GM12891 (cell line): ENCODE measurements around the gene C11orf16.

Experiments used
- DNase-seq: peaks from one replicate; pipeline ENCODE4 v3.0.0; 2011; ENCODE audit warnings: low spot score; ENCODE audit not compliant: insufficient read length
- FAIRE-seq: peaks from 2 replicates; lab custom pipeline; 2011; peaks lifted over from hg19 to GRCh38; lab: Jason Lieb, UNC
- PAX5 ChIP-seq: IDR thresholded peaks from 2 replicates; pipeline ENCODE4 v1.6.1; 2011; ENCODE audit warnings: low read length, moderate library complexity, mild to moderate bottlenecking; ENCODE audit not compliant: insufficient read depth, severe bottlenecking
- POLR2A ChIP-seq: IDR thresholded peaks from 2 replicates; pipeline ENCODE4 v1.6.1; 2011; ENCODE audit warnings: low read depth, low read length, control low read depth
- POLR2AphosphoS5 ChIP-seq: IDR thresholded peaks from 2 replicates; pipeline ENCODE4 v1.6.1; 2011; ENCODE audit warnings: low read depth, low read length, control low read depth
- POU2F2 ChIP-seq: IDR thresholded peaks from 2 replicates; pipeline ENCODE4 v1.6.1; 2011; ENCODE audit warnings: low read depth, mild to moderate bottlenecking, control low read depth, low read length, moderate library complexity
- SPI1 ChIP-seq: IDR thresholded peaks from 2 replicates; pipeline ENCODE4 v1.6.1; 2011; ENCODE audit warnings: low read depth, low read length, control low read depth
- TAF1 ChIP-seq: IDR thresholded peaks from 2 replicates; pipeline ENCODE4 v1.6.1; 2011; ENCODE audit warnings: low read depth, low read length, control low read depth

Gene C11orf16

DNA sequence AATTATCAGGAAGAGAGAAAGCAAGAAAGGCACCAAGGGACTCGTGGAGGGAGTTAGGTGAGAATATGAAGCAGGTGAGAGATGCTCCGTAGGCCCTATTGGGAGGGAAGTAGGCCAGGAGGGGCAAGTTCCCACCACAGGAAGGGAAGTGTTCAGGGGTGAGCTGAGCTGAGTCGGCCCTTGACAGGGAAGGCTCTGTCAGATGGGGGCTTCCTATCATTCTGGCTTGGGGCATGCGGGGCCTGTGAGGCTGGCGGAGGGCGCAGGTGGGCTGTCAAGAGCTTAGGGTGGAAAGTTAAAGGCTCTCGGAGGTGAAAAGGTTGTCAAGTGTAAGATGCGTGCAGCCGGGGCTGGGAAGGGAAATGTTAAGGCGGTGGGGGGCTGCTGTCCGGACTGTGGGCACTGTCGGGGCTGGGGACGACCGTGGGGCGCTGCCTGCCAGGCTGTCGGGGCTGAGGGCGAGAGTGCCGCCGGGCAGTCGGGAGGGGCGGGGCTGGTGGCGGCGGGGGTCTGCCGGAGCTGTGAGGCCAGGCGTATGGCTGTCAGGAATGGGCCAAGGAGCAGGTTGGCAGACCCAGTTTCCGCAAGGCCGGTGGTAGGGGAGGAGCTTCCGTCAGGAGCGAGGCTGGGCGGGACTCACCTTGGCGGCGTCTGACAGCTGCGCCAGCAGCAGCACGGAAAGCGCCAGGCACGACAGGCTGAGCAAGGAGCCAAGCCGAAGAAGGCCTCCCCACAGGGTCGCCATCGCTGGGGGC lies 31.0 kb upstream of the C11orf16 start:
- FAIRE-seq (peak; percentile 28), DNase-seq (peak; percentile 75)
- TF ChIP-seq TAF1, result no peak
- TF ChIP-seq POLR2A, result no peak
- TF ChIP-seq PAX5, result no peak

DNA sequence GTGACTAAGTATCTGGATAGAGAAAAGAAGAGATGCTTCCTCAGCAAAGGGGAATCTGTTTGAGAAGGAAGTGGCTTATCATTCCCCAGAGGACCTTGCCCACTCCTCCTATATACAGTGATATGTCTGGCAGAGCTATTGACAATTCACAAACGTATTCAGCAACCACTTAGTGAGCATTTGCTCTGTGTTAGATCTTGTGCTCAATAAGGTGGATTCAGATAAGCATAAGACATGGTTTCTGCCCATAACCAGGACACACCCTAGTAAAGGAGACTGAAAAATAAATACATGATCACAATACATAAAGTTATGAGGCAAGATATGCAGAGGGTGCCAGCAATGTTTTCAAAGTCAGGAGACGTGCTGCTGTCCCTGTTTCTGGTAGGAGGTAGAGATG lies 30.1 kb upstream of the C11orf16 start:
- FAIRE-seq, result peak; percentile 65
- TF ChIP-seq SPI1 (no peak), POU2F2 (no peak), PAX5 (no peak), TAF1 (no peak), POLR2A (no peak), POLR2AphosphoS5 (no peak)
- DNase-seq, result no peak

DNA sequence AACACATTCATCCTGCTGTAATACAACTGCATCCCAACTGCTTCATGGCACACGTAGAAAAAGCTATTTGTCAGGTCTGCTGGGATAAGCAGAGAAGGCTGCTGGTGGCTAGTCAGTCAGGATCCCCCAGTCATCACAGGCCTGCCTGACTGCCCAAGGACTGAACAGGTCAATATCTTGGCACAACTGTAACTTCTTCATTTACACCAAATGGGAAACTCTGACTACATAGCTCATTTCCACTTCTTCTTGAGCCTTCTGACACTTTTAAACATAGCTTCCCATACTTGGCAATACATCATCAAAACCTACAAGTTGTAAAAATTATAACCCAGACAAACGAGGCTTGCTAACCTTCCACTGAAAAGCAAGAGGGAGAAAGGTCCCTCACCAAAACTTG lies 28.7 kb upstream of the C11orf16 start:
- no peak for TF ChIP-seq TAF1
- TF ChIP-seq SPI1, result no peak
- no peak for FAIRE-seq
- DNase-seq, result no peak

DNA sequence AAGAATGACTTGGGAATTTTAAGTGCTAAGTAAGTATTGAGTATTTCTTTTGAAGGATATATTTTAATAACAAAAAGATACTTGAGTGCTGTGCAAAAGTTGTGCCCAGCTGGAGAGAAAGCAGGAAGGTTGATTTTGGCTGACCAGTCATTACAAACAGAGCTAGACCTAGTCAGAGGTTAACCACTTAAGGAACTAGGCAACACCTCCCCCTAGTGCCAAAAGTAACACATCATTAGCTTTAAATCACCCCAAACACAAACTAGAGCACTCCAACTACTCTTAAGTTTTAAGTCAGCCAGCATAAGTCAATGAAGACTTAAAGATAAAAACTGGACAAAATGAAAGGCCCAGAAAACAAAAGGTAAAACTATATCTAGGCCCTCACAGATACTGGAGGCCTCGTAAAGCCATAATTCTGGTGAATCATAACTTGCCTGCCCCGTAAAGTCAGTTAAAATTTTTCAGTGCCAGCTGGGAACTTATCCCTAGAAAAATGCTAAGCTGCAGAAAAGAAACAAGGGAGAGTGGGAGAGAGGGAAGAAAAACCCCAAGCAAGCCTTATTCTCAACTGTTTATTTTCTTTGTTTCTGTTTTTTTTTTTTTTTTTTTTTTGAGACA lies 26.9 kb upstream of the C11orf16 start:
- peak; percentile 85 for FAIRE-seq
- DNase-seq, result peak; percentile 57
- no peak for TF ChIP-seq PAX5
- no peak for TF ChIP-seq POLR2AphosphoS5
- TF ChIP-seq POU2F2, result no peak
- no peak for TF ChIP-seq TAF1
- no peak for TF ChIP-seq POLR2A
- no peak for TF ChIP-seq SPI1

DNA sequence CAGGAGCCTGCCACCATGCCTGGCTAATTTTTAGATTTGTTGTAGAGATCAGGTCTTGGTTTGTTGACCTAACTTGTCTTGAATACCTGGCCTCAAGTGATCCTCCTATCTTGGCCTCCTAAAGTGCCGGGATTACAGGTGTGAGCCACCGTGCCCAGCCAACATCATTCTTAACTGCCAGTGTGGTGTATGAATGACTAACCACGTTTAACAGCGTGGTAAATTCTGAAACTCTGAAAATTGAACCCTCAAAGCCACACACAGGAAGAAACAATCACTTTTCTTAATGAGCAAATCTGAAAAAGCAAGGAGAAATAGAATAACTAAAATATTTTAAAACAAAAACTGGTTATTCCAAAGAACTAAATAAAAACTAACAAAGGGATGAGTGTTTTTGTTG lies 24.1 kb upstream of the C11orf16 start:
- FAIRE-seq, result no peak
- no peak for DNase-seq
- TF ChIP-seq POLR2AphosphoS5 (no peak), PAX5 (no peak), POU2F2 (no peak), TAF1 (no peak), POLR2A (no peak), SPI1 (no peak)

DNA sequence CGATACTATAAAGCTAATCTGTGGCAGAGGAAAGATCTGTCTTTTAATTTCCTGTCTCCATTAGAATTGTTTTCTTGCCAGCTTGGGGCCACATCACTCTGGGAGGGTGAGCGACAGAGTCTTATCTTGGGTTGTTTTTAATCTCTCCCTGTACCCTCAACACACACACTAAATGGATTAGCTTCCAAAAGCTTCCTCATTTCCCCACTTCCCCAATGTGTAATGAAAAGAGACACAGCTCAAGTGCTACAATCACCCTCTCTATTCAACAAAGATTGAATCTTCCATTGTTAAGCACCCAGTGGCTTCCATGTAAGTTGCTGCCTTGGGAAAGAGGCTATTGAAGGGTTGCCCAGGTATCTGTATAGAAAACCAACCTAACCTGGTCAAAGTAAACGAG lies 16.1 kb upstream of the C11orf16 start:
- DNase-seq (no peak), FAIRE-seq (no peak)
- no peak for TF ChIP-seq PAX5
- no peak for TF ChIP-seq TAF1
- no peak for TF ChIP-seq SPI1
- TF ChIP-seq POLR2A, result no peak
- TF ChIP-seq POU2F2, result no peak
- TF ChIP-seq POLR2AphosphoS5, result no peak

DNA sequence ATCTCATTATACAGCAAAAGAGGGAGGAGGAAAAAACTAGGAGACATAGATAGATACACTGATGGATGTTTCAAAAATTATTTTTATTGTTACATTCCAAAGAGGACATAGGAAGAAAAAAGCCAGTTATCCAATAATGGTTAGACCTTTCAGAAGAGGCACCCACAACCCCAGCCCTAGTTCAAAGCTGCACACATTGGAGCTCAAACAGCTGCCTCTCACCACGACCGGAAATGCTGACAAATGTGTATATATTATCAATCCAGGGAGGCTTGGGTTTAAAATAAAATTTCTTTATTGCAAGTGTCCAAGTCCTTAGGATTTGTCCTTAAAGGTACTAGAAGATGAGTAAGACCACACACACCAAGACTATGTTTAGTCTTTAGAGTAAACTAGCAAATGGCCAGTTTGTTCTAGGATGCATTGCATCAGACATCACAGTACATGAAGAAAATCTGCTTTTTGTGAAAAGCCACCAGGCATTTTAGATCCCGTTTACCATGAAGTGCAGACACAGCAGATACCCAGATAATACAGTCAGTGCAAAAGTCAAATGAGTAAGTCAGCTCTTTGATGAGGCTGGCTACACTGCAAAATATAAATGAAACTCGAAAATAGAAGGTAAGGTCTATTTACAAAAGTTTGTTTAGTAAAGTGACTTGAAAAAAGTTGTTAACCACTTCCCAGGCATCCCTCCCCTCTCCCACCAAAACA lies 14.6 kb upstream of the C11orf16 start:
- DNase-seq (no peak), FAIRE-seq (no peak)
- no peak for TF ChIP-seq POLR2A
- TF ChIP-seq POU2F2, result no peak
- TF ChIP-seq PAX5, result no peak
- TF ChIP-seq SPI1, result no peak
- TF ChIP-seq POLR2AphosphoS5, result no peak
- no peak for TF ChIP-seq TAF1

DNA sequence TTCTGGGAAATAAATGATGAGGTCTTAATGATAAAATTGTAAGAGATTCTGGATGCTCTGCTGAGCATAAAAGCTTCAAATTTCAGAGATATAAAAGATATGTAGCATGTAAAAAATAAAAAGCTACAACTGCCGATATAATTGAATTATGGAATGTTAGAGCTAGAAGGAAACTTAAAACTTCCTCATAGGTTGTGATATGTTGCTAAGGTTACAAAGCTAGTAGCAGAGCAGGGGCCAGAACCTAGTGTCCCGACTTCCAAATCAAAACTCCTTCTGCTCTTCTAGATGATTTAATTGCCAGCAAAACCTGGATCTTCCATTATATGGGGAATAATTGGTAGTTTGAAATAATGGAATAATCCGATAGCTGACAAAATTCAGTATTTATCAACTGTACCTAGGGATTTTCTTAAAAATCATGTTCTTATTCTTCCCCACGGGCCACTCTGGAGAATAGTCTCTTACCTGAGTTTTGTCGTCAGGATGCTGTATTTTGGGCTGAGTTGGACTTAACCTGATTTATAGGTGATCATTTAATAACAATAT lies 9.8 kb upstream of the C11orf16 start, which contains the start of gene ASCL3:
Gene ASCL3 (minus strand): TSS at position 499 of the 549 bp plus-strand sequence. CDS start 4,855 bp downstream, outside the sequence.
- no peak for TF ChIP-seq TAF1
- TF ChIP-seq PAX5, result no peak
- TF ChIP-seq POU2F2, result no peak
- TF ChIP-seq POLR2A, result no peak
- no peak for TF ChIP-seq SPI1
- no peak for TF ChIP-seq POLR2AphosphoS5
- no peak for FAIRE-seq

DNA sequence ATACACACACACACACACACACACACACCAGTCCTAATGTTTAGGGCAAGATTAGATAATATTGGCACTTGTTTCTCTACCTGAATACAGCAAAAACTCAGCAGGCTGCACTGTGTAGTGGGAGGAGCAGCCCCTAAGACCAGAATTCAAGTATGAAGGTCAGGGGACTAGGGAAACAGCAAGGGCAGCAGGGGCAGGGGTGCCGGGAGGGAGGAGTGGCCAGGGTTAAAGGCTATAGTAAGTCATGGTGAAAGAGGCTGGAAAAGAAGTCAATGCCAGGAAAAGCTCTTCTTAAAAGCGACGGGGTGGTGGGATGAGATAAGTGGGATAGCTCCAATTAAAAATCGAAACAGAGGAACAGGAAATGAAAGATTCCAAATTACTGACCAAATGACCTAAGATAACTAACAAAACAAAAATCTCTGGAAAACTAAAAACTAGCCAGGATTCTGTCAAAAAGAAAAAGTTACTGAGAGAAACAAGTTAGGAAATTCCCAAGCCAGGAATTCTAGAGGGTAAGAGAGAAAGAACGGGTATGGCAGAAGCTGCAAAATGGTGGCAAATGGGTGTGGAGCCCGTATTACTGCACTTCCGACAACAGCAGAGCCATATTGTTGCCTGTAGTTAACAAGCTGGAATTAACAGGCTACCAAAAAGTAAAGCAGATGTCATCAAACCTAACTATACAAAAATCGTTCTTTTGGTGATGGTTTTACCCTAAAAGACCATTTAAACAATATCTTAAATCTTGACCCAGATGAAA lies 8.8 kb upstream of the C11orf16 start:
- TF ChIP-seq POU2F2 (no peak), TAF1 (no peak), PAX5 (no peak), POLR2AphosphoS5 (no peak), SPI1 (no peak), POLR2A (no peak)
- peak; percentile 5 for FAIRE-seq

More for the DNA sequence above, 9.8 kb upstream of the C11orf16 start, which contains the start of gene ASCL3:
- no peak for DNase-seq

More for the DNA sequence above, 8.8 kb upstream of the C11orf16 start:
- no peak for DNase-seq
